ENCODE measurements around the gene OR2C3.
"Not testable (repeated sequence)": the region's sequence is repeated elsewhere in the genome, so short reads cannot be mapped to it uniquely, and the experiment has no call there.

Gene OR2C3

GRCh38 chr1:247536340-247536739 is at the start of gene OR2C3:
TSS of gene OR2C3 (minus strand) at chr1:247536440. CDS start at chr1:247532511, 3,929 bp downstream.
- no peak for DNase-seq

GRCh38 chr1:247578946-247579460 is 42.8 kb upstream of the OR2C3 start:
- no peak for DNase-seq

- no peak for DNase-seq
Observed at GRCh38 chr1:247576514-247576913, 40.3 kb upstream of the OR2C3 start.

- DNase-seq, result no peak
Observed at GRCh38 chr1:247574664-247575063, 38.4 kb upstream of the OR2C3 start.

GRCh38 chr1:247574236-247574635 is 38.0 kb upstream of the OR2C3 start:
- DNase-seq, result no peak

- no peak for DNase-seq
Observed at GRCh38 chr1:247562198-247562597, 26.0 kb upstream of the OR2C3 start.

- DNase-seq, result no peak
Observed at GRCh38 chr1:247561711-247562110, 25.5 kb upstream of the OR2C3 start.

GRCh38 chr1:247557926-247558674 is 21.9 kb upstream of the OR2C3 start:
- no peak for DNase-seq

- no peak for DNase-seq
Observed at GRCh38 chr1:247552231-247552630, 16.0 kb upstream of the OR2C3 start.

- DNase-seq, result no peak
Observed at GRCh38 chr1:247551721-247552120, 15.5 kb upstream of the OR2C3 start.

- no peak for DNase-seq
Observed at GRCh38 chr1:247548769-247549182, 12.5 kb upstream of the OR2C3 start, which contains the start of gene GCSAML. TSS of gene GCSAML (plus strand) at chr1:247549134. CDS start at chr1:247549192, 58 bp downstream.

GRCh38 chr1:247548092-247548491 is 11.9 kb upstream of the OR2C3 start:
- DNase-seq, result no peak

GRCh38 chr1:247542811-247543210 is 6.6 kb upstream of the OR2C3 start:
- DNase-seq, result no peak

GRCh38 chr1:247540581-247540980 is 4.3 kb upstream of the OR2C3 start:
- no peak for DNase-seq

GRCh38 chr1:247539215-247539614 is 3.0 kb upstream of the OR2C3 start:
- no peak for DNase-seq

- no peak for DNase-seq
Observed at GRCh38 chr1:247538561-247538960, 2.3 kb upstream of the OR2C3 start.

GRCh38 chr1:247535402-247535801 is 838 bp downstream of the OR2C3 start:
- no peak for DNase-seq

GRCh38 chr1:247531937-247532336 is 4.3 kb downstream of the OR2C3 start:
- no peak for DNase-seq

- no peak for DNase-seq
Observed at GRCh38 chr1:247530785-247531184, 5.5 kb downstream of the OR2C3 start.

- no peak for DNase-seq
Observed at GRCh38 chr1:247529771-247530355, 6.4 kb downstream of the OR2C3 start.

GRCh38 chr1:247528812-247529474 is 7.3 kb downstream of the OR2C3 start:
- no peak for DNase-seq

- DNase-seq, result not testable (repeated sequence)
Observed at GRCh38 chr1:247521886-247522285, 14.4 kb downstream of the OR2C3 start.

GRCh38 chr1:247518613-247518891 is 17.7 kb downstream of the OR2C3 start:
- DNase-seq, result no peak

Data from NCI-H446 treated with DMSO at 0.1 percent for 48 hours (cell line).